ENCODE results near the gene IYD.
A peak's percentile ranks its signal among the peaks of the same experiment; 100 is the strongest.

IYD gene

GRCh38 chr6:150370112-150370511 lies 1.3 kb downstream of the IYD start:
- TF ChIP-seq PRDM4 (tag by site-specific recombination; IDR thresholded peaks at IDR 0.05) = no peak
- TF ChIP-seq ZNF132 (tag by site-specific recombination; IDR thresholded peaks at IDR 0.05; ENCODE audit: borderline replicate concordance) = no peak
- TF ChIP-seq GLIS2 (tag by site-specific recombination; IDR thresholded peaks at IDR 0.05) = no peak
- TF ChIP-seq ZNF473 (tag by site-specific recombination; IDR thresholded peaks at IDR 0.05) = 0 out of 2 replicates have a peak, but pooled peaks have one; percentile 27
- TF ChIP-seq ZNF133 (tag by site-specific recombination; IDR thresholded peaks at IDR 0.05) = peak; percentile 10; the same call in 1 of the 2 replicates
- TF ChIP-seq ZSCAN4 (tag by site-specific recombination; IDR thresholded peaks at IDR 0.05) = peak; percentile 99
- no peak for TF ChIP-seq ZNF155 (tag by site-specific recombination; IDR thresholded peaks at IDR 0.05)
- TF ChIP-seq ZNF664 (tag by site-specific recombination; IDR thresholded peaks at IDR 0.05) = no peak
- 0 out of 2 replicates have a peak, but pooled peaks have one; percentile 27 for TF ChIP-seq ZNF544 (tag by site-specific recombination; IDR thresholded peaks at IDR 0.05)
- TF ChIP-seq KLF10 (tag by site-specific recombination; IDR thresholded peaks at IDR 0.05) = no peak
- TF ChIP-seq ZXDB (tag by site-specific recombination; IDR thresholded peaks at IDR 0.05) = no peak
- TF ChIP-seq ZNF404 (tag by site-specific recombination; IDR thresholded peaks at IDR 0.05) = no peak
- TF ChIP-seq ZNF521 (tag by site-specific recombination; IDR thresholded peaks at IDR 0.05) = no peak
- peak; percentile 70; the same call in 1 of the 2 replicates for TF ChIP-seq ZNF621 (tag by site-specific recombination; IDR thresholded peaks at IDR 0.05)
- peak; percentile 65; the same call in 1 of the 2 replicates for TF ChIP-seq ZNF311 (tag by site-specific recombination; IDR thresholded peaks at IDR 0.05; ENCODE audit: borderline replicate concordance)
- ChIA-PET POLR2A (no interaction called here), CTCF (interaction anchor here (1.2 kb wide), 1 partner anchor 25 kb away, joined by 5 read pairs; no protein-coding TSS in a partner anchor)
- H3K27ac ChIP-seq (ENCODE audit: extremely low read depth, low read depth, low read length) = no peak overlapping the region
- H3K9me3 ChIP-seq (ENCODE audit: control insufficient read depth, insufficient read depth, low read depth, low read length) = no peaks in the 10 kb centered on the region
- H3K4me3 ChIP-seq (ENCODE audit: low read depth, low read length) = no peak overlapping the region
- H3K36me3 ChIP-seq (ENCODE audit: control insufficient read depth in 2 of 2, insufficient read depth in 1 of 2, low read length in 2 of 2) = no peaks in the 10 kb centered on the region
- no peaks in the 10 kb centered on the region for H3K4me1 ChIP-seq (ENCODE audit: control insufficient read depth, insufficient read depth, low read length)

- POLR2A ChIA-PET = no interaction called here
- Histone ChIP-seq H3K4me1 (ENCODE audit: control insufficient read depth, insufficient read depth, low read length) (no peaks in the 10 kb centered on the region), H3K36me3 (ENCODE audit: control insufficient read depth in 2 of 2, insufficient read depth in 1 of 2, low read length in 2 of 2) (no peaks in the 10 kb centered on the region), H3K9me3 (ENCODE audit: control insufficient read depth, insufficient read depth, low read depth, low read length) (no peaks in the 10 kb centered on the region), H3K4me3 (ENCODE audit: low read depth, low read length) (no peak overlapping the region), H3K27ac (ENCODE audit: extremely low read depth, low read depth, low read length) (no peak overlapping the region)
- CTCF ChIA-PET = interaction anchor here (0.6 to 1.1 kb wide), 4 partner anchors 12 to 300 kb away, joined by 3 to 5 read pairs (median 4); no protein-coding TSS in a partner anchor
- TF ChIP-seq ZNF792 (tag by site-specific recombination; IDR thresholded peaks at IDR 0.05) (no peak), ZNF585B (tag by site-specific recombination; IDR thresholded peaks at IDR 0.05) (no peak), ZNF518A (tag by site-specific recombination; conservative IDR thresholded peaks at IDR 0.05; ENCODE audit: low read depth) (no peak), ZBTB21 (tag by site-specific recombination; IDR thresholded peaks at IDR 0.05) (no peak), ZFP37 (tag by site-specific recombination; IDR thresholded peaks at IDR 0.05) (no peak), ZNF138 (tag by site-specific recombination; IDR thresholded peaks at IDR 0.05; ENCODE audit: borderline replicate concordance) (no peak), ZNF658 (tag by site-specific recombination; IDR thresholded peaks at IDR 0.05) (no peak), ZNF18 (tag by site-specific recombination; IDR thresholded peaks at IDR 0.05) (no peak), KLF1 (tag by site-specific recombination; IDR thresholded peaks at IDR 0.05) (no peak), ZNF768 (tag by site-specific recombination; IDR thresholded peaks at IDR 0.05) (no peak), ZNF157 (tag by site-specific recombination; IDR thresholded peaks at IDR 0.05) (no peak), KLF16 (tag by site-specific recombination; IDR thresholded peaks at IDR 0.05) (no peak), ZNF76 (tag by site-specific recombination; IDR thresholded peaks at IDR 0.05; ENCODE audit: borderline replicate concordance, low read depth) (no peak)
Measured at GRCh38 chr6:150371356-150371755, 2.5 kb downstream of the IYD start.

Data from HEK293 (cell line).